Neuronal stem cell (in vitro differentiated cells): Measurements from ENCODE around the gene CFAP210.

Source experiments
- DNase-seq: peaks from one replicate; pipeline ENCODE4 v3.0.0-alpha.2; 2013; ENCODE audit warnings: low spot score
- H2AFZ ChIP-seq: one replicate; pipeline ENCODE4 v1.6.1; 2013; ENCODE audit warnings: mild to moderate bottlenecking, low read length, inconsistent platforms
- H2AK5ac ChIP-seq: 2 replicates; pipeline ENCODE4 v1.6.1; 2013; ENCODE audit warnings: low read depth, mild to moderate bottlenecking, inconsistent platforms, low read length, moderate library complexity, mixed read lengths
- H2BK120ac ChIP-seq: 2 replicates; pipeline ENCODE4 v1.6.1; 2013; ENCODE audit warnings: low read depth, mild to moderate bottlenecking, inconsistent platforms, low read length, moderate library complexity, mixed read lengths
- H2BK12ac ChIP-seq: one replicate; pipeline ENCODE4 v1.6.1; 2013; ENCODE audit warnings: low read length, inconsistent platforms
- H2BK15ac ChIP-seq: 2 replicates; pipeline ENCODE4 v1.6.1; 2013; ENCODE audit warnings: mild to moderate bottlenecking, low read length, inconsistent platforms, mixed read lengths
- H2BK5ac ChIP-seq: one replicate; pipeline ENCODE4 v1.6.1; 2013; ENCODE audit warnings: inconsistent platforms, mild to moderate bottlenecking, low read length, moderate library complexity
- H3K14ac ChIP-seq: one replicate; pipeline ENCODE4 v1.6.1; 2013; ENCODE audit warnings: low read length, inconsistent platforms
- H3K18ac ChIP-seq: 2 replicates; pipeline ENCODE4 v1.6.1; 2013; ENCODE audit warnings: low read length, inconsistent platforms
- H3K23ac ChIP-seq: 2 replicates; pipeline ENCODE4 v1.6.1; 2013; ENCODE audit warnings: low read depth, mild to moderate bottlenecking, mixed read lengths, low read length, inconsistent platforms; ENCODE audit not compliant: poor library complexity
- H3K27ac ChIP-seq: replicated peaks from 3 replicates; pipeline ENCODE4 v1.5.1; 2013; ENCODE audit warnings: low read length, inconsistent platforms
- H3K27me3 ChIP-seq, 3 experiments: 2 replicates each; pipeline ENCODE4 v1.6.1; 2013; ENCODE audit warnings: low read length in 3 of 3, mild to moderate bottlenecking in 2 of 3, inconsistent platforms in 1 of 3, low read depth in 1 of 3, mixed read lengths in 1 of 3, moderate library complexity in 1 of 3; ENCODE audit not compliant: control insufficient read depth in 3 of 3, insufficient read depth in 3 of 3
- H3K36me3 ChIP-seq, 2 donors: replicated peaks in 1 of 2; 2 replicates each; pipeline ENCODE4 v1.6.1; 2013; ENCODE audit warnings: low read length in 2 of 2; ENCODE audit not compliant: control insufficient read depth in 2 of 2, insufficient read depth in 2 of 2
- H3K4ac ChIP-seq: 2 replicates; pipeline ENCODE4 v1.6.1; 2013; ENCODE audit warnings: inconsistent platforms, mild to moderate bottlenecking, low read length, moderate library complexity
- H3K4me1 ChIP-seq, 2 donors: 1 replicate in 1 of 2; 2 replicates in 1 of 2; pipeline ENCODE4 v1.6.1; 2013; ENCODE audit warnings: low read length in 2 of 2, low read depth in 1 of 2; ENCODE audit not compliant: control insufficient read depth in 2 of 2, insufficient read depth in 1 of 2
- H3K4me2 ChIP-seq: one replicate; pipeline ENCODE4 v1.6.1; 2013; ENCODE audit warnings: mild to moderate bottlenecking, low read length, inconsistent platforms; ENCODE audit not compliant: insufficient read depth, poor library complexity, severe bottlenecking
- H3K4me3 ChIP-seq, 2 donors: 2 replicates each; pipeline ENCODE4 v1.5.1; 2013; ENCODE audit warnings: low read length in 2 of 2, mild to moderate bottlenecking in 2 of 2, inconsistent platforms in 1 of 2, moderate library complexity in 1 of 2
- H3K79me1 ChIP-seq: one replicate; pipeline ENCODE4 v1.6.1; 2013; ENCODE audit warnings: low read depth, mild to moderate bottlenecking, inconsistent platforms, low read length, moderate library complexity
- H3K9ac ChIP-seq: one replicate; pipeline ENCODE4 v1.6.1; 2013; ENCODE audit warnings: mild to moderate bottlenecking, low read depth, low read length, inconsistent platforms; ENCODE audit not compliant: poor library complexity
- H3K9me3 ChIP-seq, 2 donors: replicated peaks in 1 of 2; 2 replicates each; pipeline versions ENCODE3 to v1.6.1; 2013; ENCODE audit warnings: low read length in 2 of 2, mild to moderate bottlenecking in 2 of 2, inconsistent platforms in 1 of 2, low read depth in 1 of 2, mixed read lengths in 1 of 2, moderate library complexity in 1 of 2; ENCODE audit not compliant: control insufficient read depth in 2 of 2, insufficient read depth in 1 of 2
- H4K8ac ChIP-seq: one replicate; pipeline ENCODE4 v1.6.1; 2013; ENCODE audit warnings: low read depth, mild to moderate bottlenecking, inconsistent platforms, low read length, moderate library complexity
- H4K91ac ChIP-seq: one replicate; pipeline ENCODE4 v1.6.1; 2013; ENCODE audit warnings: low read length, low read depth, mild to moderate bottlenecking, inconsistent platforms; ENCODE audit not compliant: poor library complexity
- WGBS, 2 donors: extraction: QIAGEN DNeasy Blood & Tissue Kit; methylation state at CpG; one replicate each; pipeline ENCODE4 v1.1.7; 2013; ENCODE audit warnings: missing lambda C conversion rate in 2 of 2, mixed read lengths in 1 of 2; ENCODE audit not compliant: insufficient read length in 2 of 2, insufficient replicate concordance in 1 of 2; ENCODE audit errors: extremely low coverage in 2 of 2; 5-methylcytosine and 5-hydroxymethylcytosine counted together

CFAP210 gene

GRCh38 chr2:169732075-169732474 lies 37.9 kb upstream of the CFAP210 start:
- no peak overlapping the region for H3K9ac ChIP-seq
- H2BK12ac ChIP-seq: no peak overlapping the region
- peaks cover 9 to 24% of the 10 kb centered on the region in 2 donors for H3K4me1 ChIP-seq
- H2AK5ac ChIP-seq: no peak overlapping the region
- DNase-seq: no peak
- no peak overlapping the region for H4K91ac ChIP-seq
- H3K4ac ChIP-seq: no peak overlapping the region
- H3K27me3 ChIP-seq: no peaks in the 10 kb centered on the region
- no peak overlapping the region for H3K4me3 ChIP-seq
- no CpG with 5 or more reads among the region's 5 CpGs for WGBS, 2 donors
- H3K36me3 ChIP-seq: peaks cover 1 to 17% of the 10 kb centered on the region in 2 donors
- H3K4me2 ChIP-seq: no peak overlapping the region
- no peak overlapping the region for H2AFZ ChIP-seq
- H3K18ac ChIP-seq: no peak overlapping the region
- H4K8ac ChIP-seq: no peak overlapping the region
- no peaks in the 10 kb centered on the region for H3K79me1 ChIP-seq
- H3K9me3 ChIP-seq: no peaks in the 10 kb centered on the region
- no peak overlapping the region for H2BK15ac ChIP-seq
- H3K23ac ChIP-seq: no peak overlapping the region
- H3K27ac ChIP-seq: no peak overlapping the region
- H2BK120ac ChIP-seq: no peak overlapping the region
- H3K14ac ChIP-seq: no peak overlapping the region
- H2BK5ac ChIP-seq: no peak overlapping the region

- no peak overlapping the region for H2BK15ac ChIP-seq
- no peak overlapping the region for H3K18ac ChIP-seq
- H3K4me1 ChIP-seq: peaks cover 0 to 4% of the 10 kb centered on the region in 2 donors
- no peak overlapping the region for H2BK120ac ChIP-seq
- no CpG with 5 or more reads among the region's 1 CpG for WGBS, 2 donors
- H3K36me3 ChIP-seq: no peaks in the 10 kb centered on the region
- no peak for DNase-seq
- no peak overlapping the region for H4K91ac ChIP-seq
- H3K4me2 ChIP-seq: no peak overlapping the region
- no peak overlapping the region for H3K27ac ChIP-seq
- H2BK12ac ChIP-seq: no peak overlapping the region
- no peak overlapping the region for H3K4me3 ChIP-seq
- no peaks in the 10 kb centered on the region for H3K9me3 ChIP-seq
- no peak overlapping the region for H3K9ac ChIP-seq
- no peak overlapping the region for H2AK5ac ChIP-seq
- H4K8ac ChIP-seq: no peak overlapping the region
- H3K14ac ChIP-seq: no peak overlapping the region
- no peak overlapping the region for H2BK5ac ChIP-seq
- H3K23ac ChIP-seq: no peak overlapping the region
- H3K79me1 ChIP-seq: no peaks in the 10 kb centered on the region
- no peaks in the 10 kb centered on the region for H3K27me3 ChIP-seq
- no peak overlapping the region for H3K4ac ChIP-seq
- H2AFZ ChIP-seq: no peak overlapping the region
Measured at GRCh38 chr2:169729274-169729605, 35.0 kb upstream of the CFAP210 start.

GRCh38 chr2:169727065-169727464 lies 32.9 kb upstream of the CFAP210 start:
- Histone ChIP-seq H2BK12ac (no peak overlapping the region), H3K79me1 (no peaks in the 10 kb centered on the region), H3K4me1 (peaks cover 0 to 1% of the 10 kb centered on the region in 2 donors), H2BK120ac (no peak overlapping the region), H3K14ac (no peak overlapping the region), H3K18ac (no peak overlapping the region), H3K27me3 (no peaks in the 10 kb centered on the region), H3K36me3 (no peaks in the 10 kb centered on the region), H3K23ac (no peak overlapping the region), H4K91ac (no peak overlapping the region), H2BK15ac (no peak overlapping the region), H3K4me2 (no peak overlapping the region), H3K27ac (no peak overlapping the region), H3K9me3 (no peaks in the 10 kb centered on the region), H2BK5ac (no peak overlapping the region), H3K9ac (no peak overlapping the region), H2AFZ (no peak overlapping the region), H3K4ac (no peak overlapping the region), H2AK5ac (no peak overlapping the region), H4K8ac (no peak overlapping the region), H3K4me3 (no peak overlapping the region)
- DNase-seq: no peak
- WGBS, 2 donors: no CpG with 5 or more reads among the region's 5 CpGs

GRCh38 chr2:169721016-169721415 lies 26.8 kb upstream of the CFAP210 start:
- H4K91ac ChIP-seq: no peak overlapping the region
- no peak overlapping the region for H3K18ac ChIP-seq
- H3K27ac ChIP-seq: no peak overlapping the region
- H3K4ac ChIP-seq: no peak overlapping the region
- no peak overlapping the region for H3K4me3 ChIP-seq
- no CpG with 5 or more reads among the region's 3 CpGs for WGBS, 2 donors
- no peak overlapping the region for H3K23ac ChIP-seq
- no peak overlapping the region for H2AK5ac ChIP-seq
- peak overlapping the region; percentile 30 for H4K8ac ChIP-seq
- no peak overlapping the region for H2BK5ac ChIP-seq
- H2BK12ac ChIP-seq: no peak overlapping the region
- no peaks in the 10 kb centered on the region for H3K4me1 ChIP-seq
- no peaks in the 10 kb centered on the region for H3K36me3 ChIP-seq
- no peaks in the 10 kb centered on the region for H3K27me3 ChIP-seq
- no peak for DNase-seq
- no peak overlapping the region for H3K9ac ChIP-seq
- no peaks in the 10 kb centered on the region for H3K79me1 ChIP-seq
- H3K9me3 ChIP-seq: no peaks in the 10 kb centered on the region
- no peak overlapping the region for H2BK15ac ChIP-seq
- no peak overlapping the region for H3K14ac ChIP-seq
- no peak overlapping the region for H3K4me2 ChIP-seq
- H2BK120ac ChIP-seq: no peak overlapping the region
- no peak overlapping the region for H2AFZ ChIP-seq
